H1 (cell line): ENCODE results near the gene DCLK1. TPM values are rescaled to one million over a fixed set of nuclear protein-coding genes. Genes with fewer than 3 reads are reported as not detected.

ENCODE experiments used
- CTCF ChIA-PET: fragments of 300-600 bp; sonication (Branson Sonifier 250); formaldehyde crosslinking; loops from one replicate; lab custom pipeline; 2021; ENCODE audit not compliant: partially characterized antibody; lab: Charles Lee
- POLR2A ChIA-PET: fragments of 300-600 bp; sonication (Branson Sonifier 250); formaldehyde crosslinking; loops from one replicate; lab custom pipeline; 2021; ENCODE audit warnings: inconsistent platforms; ENCODE audit not compliant: partially characterized antibody; lab: Charles Lee
- DNase-seq, 2 experiments: peaks; one replicate each; pipeline versions ENCODE4 v3.0.0 to v3.0.0-alpha.2; 2010 to 2022; ENCODE audit warnings: low spot score in 2 of 2, low read depth in 1 of 2, mixed read lengths in 1 of 2
- FAIRE-seq: peaks from 2 replicates; lab custom pipeline; 2011; peaks lifted over from hg19 to GRCh38; lab: Jason Lieb, UNC
- H2AFZ ChIP-seq: 2 replicates; pipeline ENCODE4 v1.8.1; 2012; ENCODE audit warnings: low read length, inconsistent platforms
- H2AK5ac ChIP-seq: 2 replicates; pipeline ENCODE4 v1.6.1; 2013; ENCODE audit warnings: low read depth, low read length
- H2BK120ac ChIP-seq: replicated peaks from 2 replicates; pipeline ENCODE3; 2013; ENCODE audit warnings: low read depth, low read length, inconsistent platforms
- H2BK12ac ChIP-seq: 2 replicates; pipeline ENCODE4 v1.6.1; 2013; ENCODE audit warnings: low read depth, low read length
- H2BK15ac ChIP-seq: 2 replicates; pipeline ENCODE4 v1.6.1; 2013; ENCODE audit warnings: low read length
- H2BK20ac ChIP-seq: 2 replicates; pipeline ENCODE4 v1.6.1; 2013; ENCODE audit warnings: low read length
- H2BK5ac ChIP-seq: 2 replicates; pipeline ENCODE4 v1.6.1; 2013; ENCODE audit warnings: low read depth, low read length
- H3K14ac ChIP-seq: 2 replicates; pipeline ENCODE4 v1.6.1; 2013; ENCODE audit warnings: inconsistent platforms; ENCODE audit not compliant: insufficient read length
- H3K18ac ChIP-seq: 2 replicates; pipeline ENCODE4 v1.6.1; 2013; ENCODE audit warnings: low read length; ENCODE audit errors: extremely low read depth
- H3K23ac ChIP-seq: 2 replicates; pipeline ENCODE4 v1.6.1; 2013; ENCODE audit warnings: inconsistent platforms; ENCODE audit not compliant: insufficient read length
- H3K23me2 ChIP-seq: 2 replicates; pipeline ENCODE4 v1.6.1; 2013; ENCODE audit warnings: low read depth, low read length
- H3K27ac ChIP-seq: 2 replicates; pipeline ENCODE4 v1.6.1; 2011; ENCODE audit warnings: low read depth, low read length, inconsistent platforms
- H3K27me3 ChIP-seq, 4 experiments: replicated peaks in 1 of 4; 1 replicate in 1 of 4; 2 replicates in 3 of 4; pipeline versions ENCODE4 v1.6.1 to v1.8.1; 2011 to 2013; ENCODE audit warnings: low read length in 3 of 4, mild to moderate bottlenecking in 3 of 4, inconsistent platforms in 2 of 4, mixed read lengths in 2 of 4, moderate library complexity in 1 of 4; ENCODE audit not compliant: control insufficient read depth in 3 of 4, insufficient read depth in 3 of 4; ENCODE audit errors: extremely low read depth in 1 of 4
- H3K36me3 ChIP-seq, 4 experiments: 2 replicates each; pipeline versions ENCODE4 v1.6.1 to v1.8.1; 2011 to 2013; ENCODE audit warnings: mild to moderate bottlenecking in 4 of 4, low read length in 3 of 4, moderate library complexity in 2 of 4, control low read depth in 1 of 4, inconsistent platforms in 1 of 4; ENCODE audit not compliant: insufficient read depth in 4 of 4, control insufficient read depth in 2 of 4
- H3K4ac ChIP-seq: replicated peaks from 2 replicates; pipeline ENCODE3; 2013; ENCODE audit warnings: low read length, low read depth, mixed read lengths, inconsistent platforms; ENCODE audit not compliant: insufficient read length
- H3K4me1 ChIP-seq, 4 experiments: replicated peaks in 1 of 4; 1 replicate in 1 of 4; 2 replicates in 3 of 4; pipeline versions ENCODE4 v1.6.1 to v1.8.1; 2011 to 2013; ENCODE audit warnings: low read length in 3 of 4, inconsistent platforms in 2 of 4, mixed read lengths in 1 of 4; ENCODE audit not compliant: insufficient read depth in 4 of 4, control insufficient read depth in 3 of 4
- H3K4me2 ChIP-seq, 2 experiments: 2 replicates each; pipeline versions ENCODE4 v1.6.1 to v1.8.1; 2011 to 2013; ENCODE audit warnings: low read depth in 2 of 2, low read length in 2 of 2, control low read depth in 1 of 2, inconsistent platforms in 1 of 2, mild to moderate bottlenecking in 1 of 2; ENCODE audit not compliant: insufficient read depth in 1 of 2
- H3K4me3 ChIP-seq, 4 experiments: fragments of 200-600, 300-600 bp in 1 of 4; sonication (generic), shearing (Covaris generic), sonication (Bioruptor Twin) in 1 of 4; 2 replicates each; pipeline versions ENCODE4 v1.5.1 to v1.8.1; 2011 to 2016; ENCODE audit warnings: low read length in 4 of 4, low read depth in 3 of 4, control low read depth in 2 of 4, inconsistent platforms in 2 of 4, mild to moderate bottlenecking in 2 of 4, mixed read lengths in 1 of 4, moderate library complexity in 1 of 4; ENCODE audit not compliant: insufficient read depth in 2 of 4; ENCODE audit errors: extremely low read depth in 1 of 4
- H3K56ac ChIP-seq: replicated peaks from 2 replicates; pipeline ENCODE3; 2013; ENCODE audit warnings: low read depth, mild to moderate bottlenecking, mixed read lengths, low read length, inconsistent platforms; ENCODE audit not compliant: insufficient read length
- H3K79me1 ChIP-seq: 2 replicates; pipeline ENCODE4 v1.6.1; 2013; ENCODE audit warnings: low read depth, low read length, control low read depth
- H3K79me2 ChIP-seq, 2 experiments: 2 replicates each; pipeline versions ENCODE4 v1.6.1 to v1.8.1; 2012 to 2013; ENCODE audit warnings: low read length in 2 of 2, mild to moderate bottlenecking in 2 of 2, inconsistent platforms in 1 of 2; ENCODE audit not compliant: insufficient read depth in 2 of 2, control insufficient read depth in 1 of 2
- H3K9ac ChIP-seq, 4 experiments: replicated peaks in 1 of 4; 1 replicate in 1 of 4; 2 replicates in 3 of 4; pipeline versions ENCODE4 v1.6.1 to v1.8.1; 2011 to 2013; ENCODE audit warnings: low read depth in 3 of 4, low read length in 3 of 4, control low read depth in 2 of 4, mild to moderate bottlenecking in 2 of 4, moderate library complexity in 2 of 4, inconsistent platforms in 1 of 4; ENCODE audit errors: extremely low read depth in 1 of 4
- H3K9me3 ChIP-seq, 2 experiments: 2 replicates each; pipeline versions ENCODE4 v1.6.1 to v1.8.1; 2012 to 2013; ENCODE audit warnings: mild to moderate bottlenecking in 2 of 2, moderate library complexity in 2 of 2, control low read depth in 1 of 2, inconsistent platforms in 1 of 2, low read depth in 1 of 2, low read length in 1 of 2, mixed read lengths in 1 of 2; ENCODE audit not compliant: insufficient read depth in 2 of 2
- H4K20me1 ChIP-seq, 2 experiments: replicated peaks in 1 of 2; 2 replicates each; pipeline versions ENCODE3 to v1.8.1; 2011 to 2013; ENCODE audit warnings: inconsistent platforms in 2 of 2, low read length in 2 of 2, mild to moderate bottlenecking in 1 of 2; ENCODE audit not compliant: insufficient read depth in 2 of 2, control insufficient read depth in 1 of 2
- H4K5ac ChIP-seq: 2 replicates; pipeline ENCODE4 v1.6.1; 2013; ENCODE audit warnings: low read length, low read depth, mixed read lengths, inconsistent platforms; ENCODE audit not compliant: insufficient read length
- H4K8ac ChIP-seq: 2 replicates; pipeline ENCODE4 v1.8.0; 2013; ENCODE audit warnings: mild to moderate bottlenecking, moderate library complexity, low read length, inconsistent platforms; ENCODE audit not compliant: insufficient read depth; ENCODE audit errors: extremely low read depth
- H4K91ac ChIP-seq: replicated peaks from 2 replicates; pipeline ENCODE3; 2013; ENCODE audit warnings: low read length, mixed read lengths, inconsistent platforms; ENCODE audit not compliant: insufficient read length
- EGR1 ChIP-seq: IDR thresholded peaks from 2 replicates; pipeline ENCODE4 v1.6.1; 2011; ENCODE audit warnings: low read depth, low read length, borderline replicate concordance
- GTF2F1 ChIP-seq: IDR thresholded peaks from 2 replicates; pipeline ENCODE4 v1.6.1; 2012; ENCODE audit warnings: low read depth, low read length, improper control_type of control experiment, borderline replicate concordance
- MAX ChIP-seq: IDR thresholded peaks from 2 replicates; pipeline ENCODE4 v1.6.1; 2012; ENCODE audit warnings: inconsistent platforms
- ZNF274 ChIP-seq: IDR thresholded peaks from 2 replicates; pipeline ENCODE4 v1.7.0; 2012; ENCODE audit warnings: low read length, borderline replicate concordance; ENCODE audit errors: extremely low read depth
- WGBS, 2 experiments: shearing (Covaris generic) in 1 of 2; methylation state at CpG; one replicate each; pipeline versions ENCODE4 v1.1.6 to v1.1.7; 2013 to 2015; ENCODE audit warnings: low lambda C conversion rate in 2 of 2, mixed read lengths in 2 of 2, inconsistent platforms in 1 of 2, low coverage in 1 of 2, missing lambda C conversion rate in 1 of 2; ENCODE audit not compliant: insufficient replicate concordance in 2 of 2, insufficient coverage in 1 of 2, insufficient read length in 1 of 2; ENCODE audit errors: extremely low coverage in 1 of 2, missing lambda C conversion rate in 1 of 2; 5-methylcytosine and 5-hydroxymethylcytosine counted together
- polyA plus RNA-seq, 7 experiments: library from polyadenylated mRNA; depleted of rRNA in 3 of 7; stranded (reverse) in 5 of 7; unstranded in 2 of 7; fragments of >200 nt in 5 of 7; fragments of 200-250 nt in 2 of 7; gene quantifications; 1 replicate in 5 of 7; 2 replicates in 1 of 7; 4 replicates in 1 of 7; pipeline versions ENCODE4 v1.2.1 to v1.2.3, GENCODE V29; 2011 to 2013; ENCODE audit warnings: missing spikeins in 2 of 7, mixed read lengths in 2 of 7
- total RNA-seq: library from RNA; stranded (reverse); fragmentation: NEBNext Ultra II Directional; extraction: Animal tissue kit (Norgen Biotek cat#: 25700); gene quantifications from 2 replicates; pipeline ENCODE4 v1.2.1, GENCODE V29; 2021

Gene DCLK1
- total and polyA plus RNA-seq, 2 of the 8 experiments (the other 6 are each of a cell fraction or from before 2014, with no cell fraction given): 22.8 to 41.0 TPM

- Histone ChIP-seq H3K4me2 (no peak overlapping the region; a peak in 1 of 4 replicates), H4K91ac (no peak overlapping the region), H3K27me3 (no peaks in the 10 kb centered on the region), H3K36me3 (peaks cover 0 to 8% (median 2%) of the 10 kb centered on the region in 4 experiments; a peak in 3 of 8 replicates), H2BK20ac (no peak overlapping the region), H3K23ac (no peak overlapping the region), H2BK5ac (no peak overlapping the region), H3K56ac (no peak overlapping the region), H3K4me1 (peaks cover 0 to 3% (median 0%) of the 10 kb centered on the region in 4 experiments; a peak in 1 of 7 replicates), H3K79me1 (no peaks in the 10 kb centered on the region), H4K8ac (no peak overlapping the region), H3K79me2 (no peaks in the 10 kb centered on the region), H3K4me3 (no peak overlapping the region), H3K23me2 (no peaks in the 10 kb centered on the region), H4K20me1 (no peaks in the 10 kb centered on the region), H4K5ac (no peak overlapping the region), H2BK120ac (no peak overlapping the region), H3K18ac (no peak overlapping the region), H3K27ac (no peak overlapping the region), H2AFZ (no peak overlapping the region), H3K14ac (no peak overlapping the region), H3K4ac (no peak overlapping the region), H3K9me3 (no peaks in the 10 kb centered on the region), H2BK12ac (no peak overlapping the region), H2BK15ac (no peak overlapping the region), H3K9ac (no peak overlapping the region), H2AK5ac (no peak overlapping the region)
- ChIA-PET POLR2A (interaction anchor here (1.0 kb wide), 1 partner anchor 37 kb away, joined by 3 read pairs; no protein-coding TSS in a partner anchor), CTCF (interaction anchor here (1.2 to 2.2 kb wide), 4 partner anchors 8 to 30 kb away, joined by 4 to 10 read pairs (median 6); no protein-coding TSS in a partner anchor)
- FAIRE-seq: no peak
- no peak for DNase-seq
- WGBS, 2 experiments: 84% methylated on average over 4 of the region's 4 CpGs; no CpG with 5 or more reads in 1 of the 2 experiments
- TF ChIP-seq ZNF274 (no peak), MAX (no peak), EGR1 (no peak), GTF2F1 (no peak)
Measured at GRCh38 chr13:35796623-35797022, 334.6 kb downstream of the DCLK1 start.
